H9 (cell line): ENCODE measurements around the gene OR52A5. TPM values are rescaled to one million over a fixed set of nuclear protein-coding genes. Genes with fewer than 3 reads are reported as not detected.

Experiments used
- DNase-seq: peaks from one replicate; pipeline ENCODE4 v3.0.0-alpha.2; 2017
- H2AFZ ChIP-seq: one replicate; pipeline ENCODE4 v1.6.1; 2013; ENCODE audit warnings: mild to moderate bottlenecking, low read length, control low read depth, moderate library complexity
- H2AK5ac ChIP-seq: 2 replicates; pipeline ENCODE4 v1.6.1; 2013; ENCODE audit warnings: low read length, control low read depth, mixed read lengths; ENCODE audit not compliant: insufficient read length
- H2BK120ac ChIP-seq: one replicate; pipeline ENCODE4 v1.6.1; 2013; ENCODE audit warnings: low read depth, mild to moderate bottlenecking, low read length, control low read depth, inconsistent platforms; ENCODE audit not compliant: poor library complexity, severe bottlenecking
- H2BK12ac ChIP-seq: 2 replicates; pipeline ENCODE4 v1.6.1; 2013; ENCODE audit warnings: low read length, control low read depth, mixed read lengths, low read depth; ENCODE audit not compliant: insufficient read length
- H2BK15ac ChIP-seq: 2 replicates; pipeline ENCODE4 v1.6.1; 2013; ENCODE audit warnings: low read depth, low read length, control low read depth
- H2BK20ac ChIP-seq: one replicate; pipeline ENCODE4 v1.6.1; 2013; ENCODE audit warnings: low read depth, mild to moderate bottlenecking, low read length, control low read depth, inconsistent platforms; ENCODE audit not compliant: poor library complexity, severe bottlenecking
- H2BK5ac ChIP-seq: 2 replicates; pipeline ENCODE4 v1.6.1; 2013; ENCODE audit warnings: low read length, control low read depth, mixed read lengths; ENCODE audit not compliant: insufficient read length
- H3K14ac ChIP-seq: 2 replicates; pipeline ENCODE4 v1.6.1; 2013; ENCODE audit warnings: low read length, control low read depth; ENCODE audit not compliant: insufficient read depth
- H3K18ac ChIP-seq: 2 replicates; pipeline ENCODE4 v1.6.1; 2013; ENCODE audit warnings: low read depth, mild to moderate bottlenecking, mixed read lengths, low read length, control low read depth; ENCODE audit not compliant: insufficient read length
- H3K23ac ChIP-seq: 2 replicates; pipeline ENCODE4 v1.6.1; 2013; ENCODE audit warnings: low read length, control low read depth, mixed read lengths, low read depth; ENCODE audit not compliant: insufficient read length
- H3K23me2 ChIP-seq: 2 replicates; pipeline ENCODE4 v1.6.1; 2013; ENCODE audit warnings: low read depth, mild to moderate bottlenecking, mixed read lengths, low read length, control low read depth; ENCODE audit not compliant: insufficient read length, poor library complexity, severe bottlenecking
- H3K27ac ChIP-seq: 2 replicates; pipeline ENCODE4 v1.5.1; 2013; ENCODE audit warnings: low read length, control low read depth, mixed read lengths, low read depth; ENCODE audit not compliant: insufficient read length
- H3K27me3 ChIP-seq: 2 replicates; pipeline ENCODE4 v1.6.1; 2013; ENCODE audit warnings: low read length, control low read depth, inconsistent platforms; ENCODE audit not compliant: insufficient read depth
- H3K4ac ChIP-seq: 2 replicates; pipeline ENCODE4 v1.6.1; 2013; ENCODE audit warnings: low read depth, mild to moderate bottlenecking, control low read depth, inconsistent platforms, low read length, moderate library complexity
- H3K4me1 ChIP-seq: 2 replicates; pipeline ENCODE4 v1.6.1; 2013; ENCODE audit warnings: low read length, control low read depth, inconsistent platforms; ENCODE audit not compliant: insufficient read depth
- H3K4me2 ChIP-seq: 2 replicates; pipeline ENCODE4 v1.6.1; 2013; ENCODE audit warnings: low read length, control low read depth, mixed read lengths; ENCODE audit not compliant: insufficient read length, insufficient read depth
- H3K56ac ChIP-seq: 2 replicates; pipeline ENCODE4 v1.6.1; 2013; ENCODE audit warnings: low read depth, mild to moderate bottlenecking, mixed read lengths, low read length, control low read depth; ENCODE audit not compliant: insufficient read length
- H3K79me1 ChIP-seq: 2 replicates; pipeline ENCODE4 v1.6.1; 2013; ENCODE audit warnings: low read depth, mild to moderate bottlenecking, moderate library complexity, low read length, control low read depth, inconsistent platforms; ENCODE audit not compliant: insufficient read depth, poor library complexity, severe bottlenecking
- H3K79me2 ChIP-seq: 2 replicates; pipeline ENCODE4 v1.6.1; 2013; ENCODE audit warnings: low read length, control low read depth, inconsistent platforms; ENCODE audit not compliant: insufficient read depth
- H3K9ac ChIP-seq: 2 replicates; pipeline ENCODE4 v1.6.1; 2013; ENCODE audit warnings: low read length, control low read depth, mixed read lengths; ENCODE audit not compliant: insufficient read length; ENCODE audit errors: extremely low read depth
- H3K9me3 ChIP-seq: one replicate; pipeline ENCODE4 v1.6.1; 2013; ENCODE audit warnings: low read depth, low read length, inconsistent platforms; ENCODE audit not compliant: control insufficient read depth
- H3T11ph ChIP-seq: one replicate; pipeline ENCODE4 v1.6.1; 2013; ENCODE audit warnings: mild to moderate bottlenecking, low read length, control low read depth, inconsistent platforms
- H4K20me1 ChIP-seq: one replicate; pipeline ENCODE4 v1.6.1; 2013; ENCODE audit not compliant: control insufficient read depth, insufficient read length, insufficient read depth
- H4K5ac ChIP-seq: 2 replicates; pipeline ENCODE4 v1.6.1; 2013; ENCODE audit warnings: low read depth, mild to moderate bottlenecking, mixed read lengths, low read length, control low read depth; ENCODE audit not compliant: insufficient read length
- H4K8ac ChIP-seq: replicated peaks from 2 replicates; pipeline ENCODE4 v1.6.1; 2013; ENCODE audit warnings: low read length, control low read depth, mixed read lengths, low read depth; ENCODE audit not compliant: insufficient read length
- H4K91ac ChIP-seq: 2 replicates; pipeline ENCODE4 v1.6.1; 2013; ENCODE audit warnings: low read depth, mild to moderate bottlenecking, moderate library complexity, mixed read lengths, low read length, control low read depth; ENCODE audit not compliant: insufficient read length
- H3K27ac Mint-ChIP-seq, 3 experiments: 2 replicates in 2 of 3; 3 replicates in 1 of 3; pipeline ENCODE4 v1.8.0; 2020 to 2021; ENCODE audit warnings: mixed read lengths in 3 of 3, mild to moderate bottlenecking in 1 of 3, moderate library complexity in 1 of 3
- H3K27me3 Mint-ChIP-seq: 2 replicates; pipeline ENCODE4 v1.8.0; 2021; ENCODE audit warnings: low read depth, mild to moderate bottlenecking, moderate library complexity, mixed read lengths
- H3K36me3 Mint-ChIP-seq, 3 experiments: 2 replicates in 2 of 3; 3 replicates in 1 of 3; pipeline ENCODE4 v1.8.0; 2020 to 2021; ENCODE audit warnings: low read depth in 3 of 3, mixed read lengths in 3 of 3; ENCODE audit not compliant: insufficient read depth in 1 of 3
- H3K4me1 Mint-ChIP-seq, 2 experiments: 2 replicates each; pipeline ENCODE4 v1.8.0; 2020; ENCODE audit warnings: mixed read lengths in 2 of 2
- H3K4me3 Mint-ChIP-seq, 2 experiments: 2 replicates in 1 of 2; 3 replicates in 1 of 2; pipeline ENCODE4 v1.8.0; 2020 to 2021; ENCODE audit warnings: mild to moderate bottlenecking in 2 of 2, mixed read lengths in 2 of 2, moderate library complexity in 1 of 2
- H3K9me3 Mint-ChIP-seq, 2 experiments: 2 replicates in 1 of 2; 3 replicates in 1 of 2; pipeline ENCODE4 v1.8.0; 2020; ENCODE audit warnings: mild to moderate bottlenecking in 2 of 2, mixed read lengths in 2 of 2, moderate library complexity in 1 of 2
- CTCF ChIP-seq: fragments of 200-600 bp; sonication (generic); conservative IDR thresholded peaks from 3 replicates; pipeline ENCODE4 v1.8.0; 2021; ENCODE audit warnings: antibody characterized with exemption, mild to moderate bottlenecking
- WGBS: extraction: QIAGEN DNeasy Blood & Tissue Kit; methylation state at CpG from one replicate; pipeline ENCODE4 v1.1.7; 2013; ENCODE audit warnings: missing lambda C conversion rate, low lambda C conversion rate, mixed read lengths; ENCODE audit not compliant: insufficient read length; ENCODE audit errors: extremely low coverage; 5-methylcytosine and 5-hydroxymethylcytosine counted together
- total RNA-seq: library from RNA; stranded (reverse); gene quantifications from 2 replicates; pipeline ENCODE4 v1.2.1, GENCODE V29; 2021

Gene OR52A5
- total RNA-seq, 1 experiment from 2014 or later = not detected

GRCh38 chr11:5090668-5091067 is 47.5 kb downstream of the OR52A5 start:
- no peak overlapping the region for H3K9ac ChIP-seq
- no peak overlapping the region for H3K23ac ChIP-seq
- H2BK12ac ChIP-seq = no peak overlapping the region
- H3K4me1 ChIP-seq = no peaks in the 10 kb centered on the region
- no peak overlapping the region for H3T11ph ChIP-seq
- no peak overlapping the region for H4K8ac ChIP-seq
- no peak overlapping the region for H2BK20ac ChIP-seq
- H2BK120ac ChIP-seq = no peak overlapping the region
- H3K56ac ChIP-seq = no peak overlapping the region
- WGBS = no CpG with 5 or more reads among the region's 1 CpG
- no peaks in the 10 kb centered on the region for H3K36me3 Mint-ChIP-seq
- no peak overlapping the region for H2BK15ac ChIP-seq
- no peak overlapping the region for H3K4me2 ChIP-seq
- H4K91ac ChIP-seq = no peak overlapping the region
- H3K4ac ChIP-seq = no peak overlapping the region
- H3K79me2 ChIP-seq = no peaks in the 10 kb centered on the region
- H3K27me3 Mint-ChIP-seq = no peaks in the 10 kb centered on the region
- H3K9me3 ChIP-seq = no peaks in the 10 kb centered on the region
- no peak for DNase-seq
- H3K23me2 ChIP-seq = no peaks in the 10 kb centered on the region
- no peak overlapping the region for H2AFZ ChIP-seq
- no peaks in the 10 kb centered on the region for H3K79me1 ChIP-seq
- no peak overlapping the region for H3K4me3 Mint-ChIP-seq
- H3K9me3 Mint-ChIP-seq = no peaks in the 10 kb centered on the region
- H4K5ac ChIP-seq = no peak overlapping the region
- no peaks in the 10 kb centered on the region for H4K20me1 ChIP-seq
- no peak overlapping the region for H2BK5ac ChIP-seq
- TF ChIP-seq CTCF = no peak
- no peak overlapping the region for H3K27ac ChIP-seq
- no peak overlapping the region for H3K27ac Mint-ChIP-seq
- peaks cover 2 to 7% of the 10 kb centered on the region in 2 experiments; a peak in 3 of 4 replicates for H3K4me1 Mint-ChIP-seq
- H3K27me3 ChIP-seq = no peaks in the 10 kb centered on the region
- no peak overlapping the region for H3K18ac ChIP-seq
- H3K14ac ChIP-seq = no peak overlapping the region
- no peak overlapping the region for H2AK5ac ChIP-seq
